Measurements from ENCODE around the gene NHSL2. TPM values are rescaled to one million over a fixed set of nuclear protein-coding genes. Genes with fewer than 3 reads are reported as not detected.
"Not testable (repeated sequence)": the region's sequence is repeated elsewhere in the genome, so short reads cannot be mapped to it uniquely, and the experiment has no call there.

NHSL2 gene
- total RNA-seq, 1 donor from 2014 or later = not detected

DNA sequence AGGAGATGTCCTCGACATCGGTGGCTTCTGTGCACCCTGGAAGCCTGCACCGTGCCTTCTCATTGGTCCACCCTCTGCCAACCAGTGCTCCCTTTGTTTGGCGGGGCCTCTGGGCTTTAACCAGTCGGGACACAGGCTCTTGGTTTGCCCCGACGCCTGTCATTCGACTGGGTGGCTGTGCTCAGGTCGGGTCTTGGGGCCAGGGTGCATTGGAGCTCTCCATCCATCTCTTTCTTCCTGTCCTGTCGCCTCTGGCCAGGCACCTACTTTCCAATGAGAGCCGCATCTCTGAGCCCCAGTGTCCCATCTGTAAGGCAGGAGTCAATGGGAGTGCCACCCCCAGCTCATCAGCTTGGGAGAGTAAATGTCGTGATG is 37.2 kb upstream of the NHSL2 start:
- DNase-seq (ENCODE audit: low read depth) (no peak), FAIRE-seq (no peak)
- Histone ChIP-seq H3K27me3 (ENCODE audit: control insufficient read depth, insufficient read depth, low read length) (no peaks in the 10 kb centered on the region), H3K4me3 (ENCODE audit: low read depth, low read length) (no peak overlapping the region), H3K36me3 (ENCODE audit: control insufficient read depth, insufficient read depth, low read length) (no peaks in the 10 kb centered on the region)
- no peak for TF ChIP-seq CTCF (IDR thresholded peaks at IDR 0.05; ENCODE audit: insufficient read depth, low read length, severe bottlenecking)

GRCh38 chrX:71876841-71877240 is 33.8 kb upstream of the NHSL2 start:
- not testable (repeated sequence) for DNase-seq (ENCODE audit: low read depth); H3K36me3 ChIP-seq (ENCODE audit: control insufficient read depth, insufficient read depth, low read length); H3K27me3 ChIP-seq (ENCODE audit: control insufficient read depth, insufficient read depth, low read length); H3K4me3 ChIP-seq (ENCODE audit: low read depth, low read length); FAIRE-seq

DNA sequence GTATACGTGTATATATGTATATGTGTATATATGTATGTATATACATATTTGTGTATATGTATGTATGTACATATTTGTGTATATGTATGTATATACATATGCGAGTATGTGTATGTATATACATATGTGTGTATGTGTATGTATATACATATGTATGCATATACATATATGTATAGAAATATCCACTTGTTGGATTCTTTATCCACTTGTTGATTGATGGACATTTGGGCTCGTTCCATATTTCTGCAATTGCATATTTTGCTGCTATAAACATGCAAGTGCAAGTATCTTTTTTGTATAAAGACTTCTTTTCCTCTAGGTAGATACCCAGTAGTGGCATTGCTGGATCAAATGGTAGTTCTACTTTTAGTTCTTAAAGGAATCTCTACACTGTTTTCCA is 25.5 kb upstream of the NHSL2 start:
- FAIRE-seq (no peak), DNase-seq (ENCODE audit: low read depth) (no peak)
- no peaks in the 10 kb centered on the region for H3K27me3 ChIP-seq (ENCODE audit: control insufficient read depth, insufficient read depth, low read length)
- H3K4me3 ChIP-seq (ENCODE audit: low read depth, low read length) = no peak overlapping the region
- TF ChIP-seq CTCF (IDR thresholded peaks at IDR 0.05; ENCODE audit: insufficient read depth, low read length, severe bottlenecking) = no peak
- no peaks in the 10 kb centered on the region for H3K36me3 ChIP-seq (ENCODE audit: control insufficient read depth, insufficient read depth, low read length)

GRCh38 chrX:71895607-71896006 is 15.0 kb upstream of the NHSL2 start:
- DNase-seq (ENCODE audit: low read depth) (no peak), FAIRE-seq (no peak)
- H3K36me3 ChIP-seq (ENCODE audit: control insufficient read depth, insufficient read depth, low read length) = no peaks in the 10 kb centered on the region
- H3K4me3 ChIP-seq (ENCODE audit: low read depth, low read length) = no peak overlapping the region
- no peak for TF ChIP-seq CTCF (IDR thresholded peaks at IDR 0.05; ENCODE audit: insufficient read depth, low read length, severe bottlenecking)
- H3K27me3 ChIP-seq (ENCODE audit: control insufficient read depth, insufficient read depth, low read length) = no peaks in the 10 kb centered on the region

DNA sequence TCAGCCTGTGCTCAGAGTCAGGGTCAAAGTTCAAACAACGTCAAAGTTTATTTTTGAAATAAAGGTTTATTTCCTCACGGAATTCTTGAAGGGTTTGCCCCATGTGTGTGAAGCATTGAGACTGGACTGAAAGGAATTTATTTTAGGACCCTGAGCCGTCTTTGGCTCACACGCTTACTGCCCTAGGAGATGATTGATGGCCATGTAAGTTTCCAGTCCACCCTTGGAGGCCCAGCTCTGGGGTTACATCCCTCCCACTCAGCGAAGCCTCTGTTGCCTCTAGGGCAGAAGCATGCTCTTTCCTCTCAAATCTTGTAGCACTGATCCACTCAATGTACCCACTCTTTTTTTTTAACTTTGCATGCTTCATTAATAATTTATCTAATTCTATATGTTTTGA is 4.5 kb upstream of the NHSL2 start:
- no peaks in the 10 kb centered on the region for H3K36me3 ChIP-seq (ENCODE audit: control insufficient read depth, insufficient read depth, low read length)
- FAIRE-seq = no peak
- H3K27me3 ChIP-seq (ENCODE audit: control insufficient read depth, insufficient read depth, low read length) = peaks cover 16% of the 10 kb centered on the region
- no peak for TF ChIP-seq CTCF (IDR thresholded peaks at IDR 0.05; ENCODE audit: insufficient read depth, low read length, severe bottlenecking)
- no peak for DNase-seq (ENCODE audit: low read depth)
- no peak overlapping the region for H3K4me3 ChIP-seq (ENCODE audit: low read depth, low read length)

GRCh38 chrX:71908387-71908786 is 2.3 kb upstream of the NHSL2 start:
- DNase-seq (ENCODE audit: low read depth) = no peak
- FAIRE-seq = no peak

More at GRCh38 chrX:71908387-71908786, 2.3 kb upstream of the NHSL2 start:
- no peak for TF ChIP-seq CTCF (IDR thresholded peaks at IDR 0.05; ENCODE audit: insufficient read depth, low read length, severe bottlenecking)
- Histone ChIP-seq H3K36me3 (ENCODE audit: control insufficient read depth, insufficient read depth, low read length) (no peaks in the 10 kb centered on the region), H3K27me3 (ENCODE audit: control insufficient read depth, insufficient read depth, low read length) (peaks cover 22% of the 10 kb centered on the region), H3K4me3 (ENCODE audit: low read depth, low read length) (no peak overlapping the region)
